Mesendoderm (in vitro differentiated cells): Measurements from ENCODE around the gene ZNF536.

Experiments used
- DNase-seq: peaks from one replicate; pipeline ENCODE4 v3.0.0; 2013
- H2AK5ac ChIP-seq: 2 replicates; pipeline ENCODE4 v1.6.1; 2013; ENCODE audit warnings: low read length, inconsistent platforms
- H2BK120ac ChIP-seq: 2 replicates; pipeline ENCODE4 v1.6.1; 2013; ENCODE audit warnings: low read depth, mild to moderate bottlenecking, low read length, moderate library complexity, mixed read lengths
- H2BK15ac ChIP-seq: replicated peaks from 2 replicates; pipeline ENCODE4 v1.6.1; 2013; ENCODE audit warnings: low read depth, mild to moderate bottlenecking, moderate library complexity
- H2BK5ac ChIP-seq: 2 replicates; pipeline ENCODE4 v1.6.1; 2013; ENCODE audit warnings: low read length, inconsistent platforms
- H3K18ac ChIP-seq: 2 replicates; pipeline ENCODE4 v1.6.1; 2013; ENCODE audit warnings: mild to moderate bottlenecking, low read length, mixed read lengths
- H3K23ac ChIP-seq: one replicate; pipeline ENCODE4 v1.6.1; 2013; ENCODE audit warnings: low read length
- H3K27ac ChIP-seq: 2 replicates; pipeline ENCODE4 v1.5.1; 2013; ENCODE audit warnings: low read depth, mild to moderate bottlenecking, inconsistent platforms, low read length, moderate library complexity
- H3K27me3 ChIP-seq: 2 replicates; pipeline ENCODE4 v1.6.1; 2013; ENCODE audit warnings: low read length, control low read depth, mild to moderate bottlenecking, inconsistent platforms; ENCODE audit not compliant: insufficient read depth, poor library complexity
- H3K36me3 ChIP-seq: 2 replicates; pipeline ENCODE4 v1.6.1; 2013; ENCODE audit warnings: low read length, inconsistent platforms; ENCODE audit not compliant: control insufficient read depth, insufficient read depth
- H3K4ac ChIP-seq: one replicate; pipeline ENCODE4 v1.6.1; 2013; ENCODE audit warnings: low read depth, mild to moderate bottlenecking, low read length, moderate library complexity
- H3K4me1 ChIP-seq: 2 replicates; pipeline ENCODE4 v1.6.1; 2013; ENCODE audit warnings: low read depth, low read length, inconsistent platforms; ENCODE audit not compliant: control insufficient read depth
- H3K4me2 ChIP-seq: 2 replicates; pipeline ENCODE4 v1.6.1; 2013; ENCODE audit warnings: low read length
- H3K4me3 ChIP-seq: 2 replicates; pipeline ENCODE4 v1.5.1; 2013; ENCODE audit warnings: mild to moderate bottlenecking, low read length
- H3K56ac ChIP-seq: one replicate; pipeline ENCODE4 v1.6.1; 2013; ENCODE audit warnings: low read length
- H3K79me1 ChIP-seq: 2 replicates; pipeline ENCODE4 v1.6.1; 2013; ENCODE audit warnings: low read length, inconsistent platforms
- H3K79me2 ChIP-seq: 2 replicates; pipeline ENCODE4 v1.6.1; 2013; ENCODE audit warnings: mild to moderate bottlenecking, low read length; ENCODE audit not compliant: control insufficient read depth, insufficient read depth
- H3K9ac ChIP-seq: 2 replicates; pipeline ENCODE4 v1.6.1; 2013; ENCODE audit warnings: low read length, inconsistent platforms
- H4K5ac ChIP-seq: one replicate; pipeline ENCODE4 v1.6.1; 2013; ENCODE audit warnings: low read length
- H4K8ac ChIP-seq: one replicate; pipeline ENCODE4 v1.6.1; 2013; ENCODE audit warnings: low read depth, mild to moderate bottlenecking, control low read depth, low read length, moderate library complexity
- WGBS: extraction: QIAGEN DNeasy Blood & Tissue Kit; methylation state at CpG from one replicate; pipeline ENCODE4 v1.1.7; 2013; ENCODE audit warnings: low lambda C conversion rate, missing lambda C conversion rate; ENCODE audit not compliant: insufficient coverage; ENCODE audit errors: extremely low coverage; 5-methylcytosine and 5-hydroxymethylcytosine counted together

ZNF536 gene

GRCh38 chr19:30431591-30431990, 59.4 kb downstream of the ZNF536 start:
- H3K4me2 ChIP-seq = no peak overlapping the region
- H3K4me3 ChIP-seq = no peak overlapping the region
- H3K18ac ChIP-seq = no peak overlapping the region
- H4K5ac ChIP-seq = no peak overlapping the region
- no peak overlapping the region for H2BK5ac ChIP-seq
- DNase-seq = no peak
- no peak overlapping the region for H2BK15ac ChIP-seq
- no peak overlapping the region for H2BK120ac ChIP-seq
- H3K56ac ChIP-seq = no peak overlapping the region
- H3K4me1 ChIP-seq = no peaks in the 10 kb centered on the region
- no peak overlapping the region for H3K9ac ChIP-seq
- H4K8ac ChIP-seq = no peak overlapping the region
- no peak overlapping the region for H3K23ac ChIP-seq
- H3K36me3 ChIP-seq = no peaks in the 10 kb centered on the region
- H3K27ac ChIP-seq = no peak overlapping the region
- no peaks in the 10 kb centered on the region for H3K79me1 ChIP-seq
- H3K4ac ChIP-seq = no peak overlapping the region
- no peaks in the 10 kb centered on the region for H3K27me3 ChIP-seq
- WGBS = no CpG with 5 or more reads among the region's 8 CpGs
- H2AK5ac ChIP-seq = no peak overlapping the region
- no peaks in the 10 kb centered on the region for H3K79me2 ChIP-seq

GRCh38 chr19:30434797-30435594, 62.8 kb downstream of the ZNF536 start:
- Histone ChIP-seq H4K8ac (no peak overlapping the region), H3K4me3 (no peak overlapping the region), H3K9ac (no peak overlapping the region), H3K27me3 (no peaks in the 10 kb centered on the region), H2BK15ac (no peak overlapping the region), H3K79me1 (no peaks in the 10 kb centered on the region), H2BK120ac (no peak overlapping the region), H3K18ac (no peak overlapping the region), H3K79me2 (no peaks in the 10 kb centered on the region), H3K4me1 (no peaks in the 10 kb centered on the region), H3K4me2 (no peak overlapping the region), H2AK5ac (no peak overlapping the region), H3K56ac (no peak overlapping the region), H3K4ac (no peak overlapping the region), H2BK5ac (no peak overlapping the region), H3K36me3 (no peaks in the 10 kb centered on the region), H3K27ac (no peak overlapping the region), H3K23ac (no peak overlapping the region), H4K5ac (no peak overlapping the region)
- DNase-seq = no peak
- no CpG with 5 or more reads among the region's 4 CpGs for WGBS

- Histone ChIP-seq H3K23ac (no peak overlapping the region), H3K9ac (no peak overlapping the region), H2AK5ac (no peak overlapping the region), H3K4ac (no peak overlapping the region), H2BK15ac (no peak overlapping the region), H3K79me1 (no peaks in the 10 kb centered on the region), H3K27me3 (no peaks in the 10 kb centered on the region), H3K18ac (no peak overlapping the region), H3K36me3 (no peaks in the 10 kb centered on the region), H3K4me2 (no peak overlapping the region), H4K8ac (no peak overlapping the region), H2BK120ac (no peak overlapping the region), H2BK5ac (no peak overlapping the region), H4K5ac (no peak overlapping the region), H3K4me3 (no peak overlapping the region), H3K4me1 (no peaks in the 10 kb centered on the region), H3K27ac (no peak overlapping the region), H3K79me2 (no peaks in the 10 kb centered on the region), H3K56ac (no peak overlapping the region)
- no CpG with 5 or more reads among the region's 2 CpGs for WGBS
- peak; percentile 11 for DNase-seq
Measured at GRCh38 chr19:30437869-30438268, 65.7 kb downstream of the ZNF536 start.

GRCh38 chr19:30439310-30439709, 67.1 kb downstream of the ZNF536 start:
- H3K9ac ChIP-seq = no peak overlapping the region
- H4K5ac ChIP-seq = no peak overlapping the region
- DNase-seq = no peak
- no CpG with 5 or more reads among the region's 12 CpGs for WGBS
- no peak overlapping the region for H2BK120ac ChIP-seq
- H3K4me3 ChIP-seq = no peak overlapping the region
- H3K4ac ChIP-seq = no peak overlapping the region
- H3K18ac ChIP-seq = no peak overlapping the region
- no peak overlapping the region for H3K23ac ChIP-seq
- H2BK5ac ChIP-seq = no peak overlapping the region
- no peak overlapping the region for H3K27ac ChIP-seq
- no peak overlapping the region for H4K8ac ChIP-seq
- no peak overlapping the region for H3K4me2 ChIP-seq
- H3K56ac ChIP-seq = no peak overlapping the region
- no peaks in the 10 kb centered on the region for H3K27me3 ChIP-seq
- H3K4me1 ChIP-seq = no peaks in the 10 kb centered on the region
- H3K79me2 ChIP-seq = no peaks in the 10 kb centered on the region
- no peak overlapping the region for H2AK5ac ChIP-seq
- H3K79me1 ChIP-seq = no peaks in the 10 kb centered on the region
- no peak overlapping the region for H2BK15ac ChIP-seq
- H3K36me3 ChIP-seq = no peaks in the 10 kb centered on the region

- Histone ChIP-seq H3K79me2 (no peaks in the 10 kb centered on the region), H3K4ac (no peak overlapping the region), H2AK5ac (no peak overlapping the region), H3K79me1 (no peaks in the 10 kb centered on the region), H3K4me2 (no peak overlapping the region), H3K27me3 (no peaks in the 10 kb centered on the region), H4K5ac (no peak overlapping the region), H3K56ac (no peak overlapping the region), H3K23ac (no peak overlapping the region), H3K27ac (no peak overlapping the region), H4K8ac (no peak overlapping the region), H2BK120ac (no peak overlapping the region), H3K36me3 (no peaks in the 10 kb centered on the region), H3K9ac (no peak overlapping the region), H3K18ac (no peak overlapping the region), H3K4me1 (no peaks in the 10 kb centered on the region), H2BK5ac (no peak overlapping the region), H2BK15ac (no peak overlapping the region), H3K4me3 (no peak overlapping the region)
- no peak for DNase-seq
- WGBS = no CpG with 5 or more reads among the region's 4 CpGs
Measured at GRCh38 chr19:30441011-30441410, 68.8 kb downstream of the ZNF536 start.

GRCh38 chr19:30442674-30443073, 70.5 kb downstream of the ZNF536 start:
- Histone ChIP-seq H3K4me2 (no peak overlapping the region), H4K5ac (no peak overlapping the region), H2BK15ac (no peak overlapping the region), H2AK5ac (no peak overlapping the region), H4K8ac (no peak overlapping the region), H3K56ac (no peak overlapping the region), H3K79me2 (no peaks in the 10 kb centered on the region), H3K4me1 (no peaks in the 10 kb centered on the region), H3K23ac (no peak overlapping the region), H3K27me3 (no peaks in the 10 kb centered on the region), H3K4me3 (no peak overlapping the region), H2BK5ac (no peak overlapping the region), H3K27ac (no peak overlapping the region), H3K18ac (no peak overlapping the region), H3K9ac (no peak overlapping the region), H3K4ac (no peak overlapping the region), H3K36me3 (no peaks in the 10 kb centered on the region), H2BK120ac (no peak overlapping the region), H3K79me1 (no peaks in the 10 kb centered on the region)
- WGBS = no CpG with 5 or more reads among the region's 4 CpGs
- no peak for DNase-seq
